ENCODE measurements around the gene INPP5F.
"Not testable (repeated sequence)": the region's sequence is repeated elsewhere in the genome, so short reads cannot be mapped to it uniquely, and the experiment has no call there.

The INPP5F gene

GRCh38 chr10:119693262-119693957 lies 32.4 kb upstream of the INPP5F start:
- H3K4me3 ChIP-seq (ENCODE audit: low read length) = no peak overlapping the region
- TF ChIP-seq ZNF274 (IDR thresholded peaks at IDR 0.05; ENCODE audit: low read depth, low read length) = no peak

DNA sequence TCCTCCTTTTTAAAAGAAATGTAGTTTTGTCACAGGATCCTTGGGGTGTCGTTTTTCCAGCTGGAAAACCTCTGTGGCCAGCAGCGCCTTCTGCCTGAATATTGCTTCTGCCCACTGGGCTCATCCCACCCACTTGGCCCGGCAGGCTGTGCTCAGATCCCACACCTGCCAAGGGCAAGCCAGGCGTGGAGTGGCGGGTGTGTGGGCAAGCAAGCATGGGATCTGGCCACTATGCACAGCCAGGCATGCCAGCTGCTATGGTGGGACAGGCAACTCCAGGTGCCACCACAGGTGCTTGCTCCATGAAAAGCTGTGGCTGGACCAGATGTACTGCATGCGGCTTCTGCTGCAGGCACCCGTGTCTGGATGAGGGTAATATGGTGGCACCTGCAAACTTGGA lies 31.2 kb upstream of the INPP5F start:
- H3K4me3 ChIP-seq (ENCODE audit: low read length) = no peak overlapping the region
- TF ChIP-seq ZNF274 (IDR thresholded peaks at IDR 0.05; ENCODE audit: low read depth, low read length) = no peak

DNA sequence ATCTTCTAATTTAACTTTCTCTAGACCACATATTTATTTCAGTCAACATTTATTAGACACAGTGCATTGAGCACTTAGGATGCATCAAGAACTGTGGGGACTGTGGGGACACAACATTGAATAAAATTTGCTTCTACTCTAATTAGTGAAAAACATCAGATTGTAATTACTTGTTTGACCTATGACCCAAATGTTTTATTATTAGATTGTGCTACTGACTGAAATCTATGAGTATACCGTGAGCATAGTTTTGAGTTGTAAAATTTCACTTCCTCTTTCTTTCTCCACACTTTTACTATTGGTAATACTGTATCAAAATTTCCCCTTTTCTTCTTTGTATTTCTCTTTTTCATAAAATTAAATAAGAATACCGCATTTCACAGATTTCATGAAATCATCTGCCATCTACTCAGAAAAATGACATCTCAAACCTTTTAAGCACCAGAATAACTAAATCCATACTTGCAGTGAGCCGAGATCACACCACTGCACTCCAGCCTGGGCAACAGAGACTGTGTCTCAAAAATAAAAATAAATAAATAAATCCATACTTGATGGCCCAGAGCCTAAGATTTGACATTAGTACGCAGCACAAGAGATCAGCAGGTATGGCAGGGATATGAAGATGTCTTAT lies 25.4 kb upstream of the INPP5F start:
- no peak for TF ChIP-seq ZNF274 (IDR thresholded peaks at IDR 0.05; ENCODE audit: low read depth, low read length)
- no peak overlapping the region for H3K4me3 ChIP-seq (ENCODE audit: low read length)

- TF ChIP-seq ZNF274 (IDR thresholded peaks at IDR 0.05; ENCODE audit: low read depth, low read length) = no peak
- H3K4me3 ChIP-seq (ENCODE audit: low read length) = no peak overlapping the region
Measured at GRCh38 chr10:119701861-119702260, 24.0 kb upstream of the INPP5F start.

DNA sequence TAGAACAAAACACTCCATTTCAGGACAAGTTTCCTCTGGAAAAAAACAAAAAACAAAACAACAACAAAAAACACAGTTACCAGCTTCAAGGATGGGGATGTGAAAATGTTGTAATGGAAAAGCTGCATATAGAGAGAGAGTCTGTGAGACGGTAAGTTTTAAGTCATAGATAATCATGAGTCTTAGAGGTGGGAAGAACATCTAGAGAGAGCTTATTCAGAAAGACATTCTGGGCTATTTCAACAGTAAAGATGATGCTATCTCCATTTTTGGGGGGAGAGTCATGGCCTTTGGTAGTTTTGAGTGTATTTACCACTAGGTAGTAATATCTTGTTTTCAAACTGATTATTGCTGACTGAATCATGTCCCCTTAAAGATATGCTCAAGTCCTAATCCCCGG lies 23.3 kb upstream of the INPP5F start:
- TF ChIP-seq ZNF274 (IDR thresholded peaks at IDR 0.05; ENCODE audit: low read depth, low read length) = no peak
- H3K4me3 ChIP-seq (ENCODE audit: low read length) = no peak overlapping the region

- no peak overlapping the region for H3K4me3 ChIP-seq (ENCODE audit: low read length)
- TF ChIP-seq ZNF274 (IDR thresholded peaks at IDR 0.05; ENCODE audit: low read depth, low read length) = no peak
Measured at GRCh38 chr10:119703903-119704508, 21.8 kb upstream of the INPP5F start.

GRCh38 chr10:119705434-119705831 lies 20.4 kb upstream of the INPP5F start:
- TF ChIP-seq ZNF274 (IDR thresholded peaks at IDR 0.05; ENCODE audit: low read depth, low read length) = no peak
- H3K4me3 ChIP-seq (ENCODE audit: low read length) = no peak overlapping the region; the same call in 1 of the 2 replicates

DNA sequence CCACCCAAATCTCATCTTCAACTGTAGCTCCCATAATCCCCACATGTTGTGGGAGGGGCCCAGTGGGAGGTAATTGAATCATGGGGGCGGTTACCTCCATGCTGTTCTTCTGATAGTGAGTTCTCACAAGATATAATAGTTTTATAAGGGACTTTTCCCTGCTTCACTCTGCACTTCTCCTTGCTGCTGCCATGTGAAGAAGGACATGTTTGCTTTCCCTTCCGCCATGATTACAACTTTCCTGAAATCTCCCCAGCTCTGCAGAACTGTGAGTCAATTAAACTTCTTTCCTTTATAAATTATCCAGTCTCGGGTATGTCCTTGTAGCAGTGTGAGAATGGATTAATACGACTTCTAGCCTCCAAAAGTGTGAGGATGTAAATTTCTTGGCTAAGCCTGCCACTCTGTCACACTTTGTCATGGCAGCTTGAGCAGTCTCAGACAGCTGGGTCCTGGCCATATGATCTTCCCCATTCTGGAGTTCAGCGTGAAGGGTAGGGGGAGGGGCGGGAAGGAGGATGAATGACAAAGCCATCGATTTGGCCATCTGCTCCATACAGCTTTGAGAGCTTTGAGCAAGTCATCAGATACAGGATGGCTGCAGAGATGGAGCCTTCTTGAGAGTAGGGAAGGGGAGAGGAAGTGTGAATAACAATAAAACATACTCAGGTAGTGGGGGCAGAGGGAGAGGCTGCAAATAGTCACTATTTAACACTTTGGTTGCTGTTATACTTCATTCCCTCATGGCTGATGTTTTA lies 19.1 kb upstream of the INPP5F start:
- TF ChIP-seq ZNF274 (IDR thresholded peaks at IDR 0.05; ENCODE audit: low read depth, low read length) = no peak
- no peak overlapping the region for H3K4me3 ChIP-seq (ENCODE audit: low read length)

DNA sequence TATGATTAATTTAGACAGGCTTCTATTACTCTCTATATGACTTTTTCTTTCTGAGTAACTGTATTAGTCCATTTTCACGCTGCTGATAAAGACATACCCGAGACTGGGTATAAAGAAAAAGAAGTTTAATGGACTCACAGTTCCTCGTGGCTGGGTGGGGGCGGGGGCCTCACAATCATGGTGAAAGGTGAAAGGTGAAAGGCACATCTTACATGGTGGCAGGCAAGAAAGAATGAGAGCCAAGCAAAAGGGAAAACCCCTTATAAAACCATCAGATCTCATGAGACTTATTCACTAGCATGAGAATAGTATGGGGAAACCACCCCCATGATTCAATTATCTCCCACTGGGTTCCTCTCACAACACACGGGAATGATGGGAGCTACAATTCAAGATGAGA lies 18.5 kb upstream of the INPP5F start:
- not testable (repeated sequence) for H3K4me3 ChIP-seq (ENCODE audit: low read length)

GRCh38 chr10:119710935-119711334 lies 14.9 kb upstream of the INPP5F start:
- H3K4me3 ChIP-seq (ENCODE audit: low read length) = not testable (repeated sequence)

- no peak overlapping the region for H3K4me3 ChIP-seq (ENCODE audit: low read length)
- TF ChIP-seq ZNF274 (IDR thresholded peaks at IDR 0.05; ENCODE audit: low read depth, low read length) = no peak
Measured at GRCh38 chr10:119713744-119714483, 11.9 kb upstream of the INPP5F start.

GRCh38 chr10:119714484-119714816 lies 11.4 kb upstream of the INPP5F start:
- no peak for TF ChIP-seq ZNF274 (IDR thresholded peaks at IDR 0.05; ENCODE audit: low read depth, low read length)
- H3K4me3 ChIP-seq (ENCODE audit: low read length) = no peak overlapping the region

DNA sequence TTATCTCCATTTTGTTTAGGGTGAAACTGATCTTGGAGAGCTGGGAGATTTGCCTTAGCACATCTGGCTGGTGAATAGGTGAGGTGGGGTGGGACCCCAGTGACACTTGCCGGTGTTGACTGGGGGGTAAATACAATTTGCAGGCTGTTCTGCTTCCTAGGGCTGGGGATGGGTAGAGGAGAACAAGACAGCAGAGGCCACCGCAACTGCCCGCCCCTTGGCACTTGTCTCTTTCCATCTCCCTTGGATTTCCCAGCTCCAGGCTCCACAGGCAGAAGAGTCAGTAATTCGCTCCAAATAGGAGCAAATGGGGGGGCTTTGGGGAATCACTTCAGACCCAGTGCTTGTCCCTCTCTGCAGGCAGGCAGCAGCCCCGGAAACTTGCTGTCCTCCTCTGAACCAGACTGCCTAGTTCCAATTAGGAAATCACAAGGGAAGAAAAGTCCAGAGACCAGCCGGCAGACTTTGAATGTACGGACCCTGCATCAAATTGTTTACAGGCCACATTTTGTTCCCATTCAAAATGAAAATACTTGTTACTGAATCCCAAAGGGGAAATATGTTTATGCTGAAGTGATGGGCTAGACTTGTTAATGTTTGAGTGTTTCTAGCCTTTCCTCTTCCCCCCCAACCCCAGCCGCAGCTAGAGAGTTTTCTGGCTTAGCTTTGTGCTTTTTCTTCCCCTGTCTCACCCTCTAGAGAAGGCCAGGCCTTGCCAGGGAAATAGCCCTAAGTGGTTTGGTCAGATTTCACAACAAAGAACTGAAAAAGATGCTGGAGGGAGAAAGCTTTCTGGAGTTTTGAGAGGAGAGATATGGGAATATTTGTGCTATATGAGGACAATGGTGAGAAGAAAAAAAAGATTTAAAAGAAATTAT lies 10.0 kb upstream of the INPP5F start:
- no peak overlapping the region for H3K4me3 ChIP-seq (ENCODE audit: low read length)
- no peak for TF ChIP-seq ZNF274 (IDR thresholded peaks at IDR 0.05; ENCODE audit: low read depth, low read length)
